Measurements from ENCODE around the gene VPS18.

GRCh38 chr15:40911693-40912092, 17.4 kb downstream of the VPS18 start:
- TF ChIP-seq POLR2AphosphoS5 (IDR thresholded peaks at IDR 0.05; ENCODE audit: borderline replicate concordance, low read depth, low read length) = no peak
- no peak for TF ChIP-seq EZH2 (IDR thresholded peaks at IDR 0.05)
- no peak for TF ChIP-seq FOXP2 (optimal IDR thresholded peaks at IDR 0.05; ENCODE audit: control extremely low read depth, extremely low read length, insufficient read depth)

Measured in SK-N-MC (cell line).